ENCODE measurements around the gene STK10. TPM values are rescaled to one million over a fixed set of nuclear protein-coding genes. Genes with fewer than 3 reads are reported as not detected.

The STK10 gene
- total and polyA plus RNA-seq, 9 of the 15 experiments (the other 6 are each of a cell fraction or from before 2014, with no cell fraction given), result 0.30 to 6.7 (median 2.4) TPM

DNA sequence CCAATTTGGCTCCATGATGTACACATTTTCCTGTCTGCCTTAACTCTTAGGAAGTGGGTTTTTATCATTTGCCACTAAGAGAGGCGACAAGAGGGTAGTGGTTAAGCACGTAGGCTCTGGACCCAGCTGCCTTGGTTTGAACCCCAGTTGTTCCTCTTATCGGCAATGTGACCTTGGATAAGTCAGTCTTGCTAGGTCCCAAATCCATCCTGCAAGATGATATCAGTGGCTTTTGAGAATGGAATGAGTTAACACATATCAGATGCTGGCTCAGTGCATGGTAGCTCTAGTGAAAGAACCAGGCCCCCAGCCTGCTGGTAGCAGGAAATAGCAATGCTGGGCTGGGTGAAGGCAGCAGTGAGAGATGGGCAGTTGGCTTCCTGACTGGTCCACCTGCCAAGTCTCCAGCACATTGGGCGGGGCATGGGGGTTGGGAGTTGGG is 72.5 kb downstream of the STK10 start:
- Histone ChIP-seq H3K79me2 (ENCODE audit: control insufficient read depth, insufficient read depth, low read length) (no peaks in the 10 kb centered on the region), H3K4me1 (replicated peaks in 1 of 2; ENCODE audit: control insufficient read depth in 2 of 2, insufficient read depth in 2 of 2, low read length in 2 of 2) (peaks cover 21 to 29% of the 10 kb centered on the region in 2 experiments; a peak in 4 of 5 replicates), H3K4me2 (ENCODE audit: insufficient read depth, low read length) (no peak overlapping the region), H3K9me1 (ENCODE audit: control insufficient read depth, insufficient read depth, low read length) (no peaks in the 10 kb centered on the region), H3K27me3 (ENCODE audit: control insufficient read depth in 2 of 2, insufficient read depth in 2 of 2, low read length in 2 of 2) (no peaks in the 10 kb centered on the region), H2AFZ (ENCODE audit: low read depth, low read length) (no peak overlapping the region), H4K20me1 (replicated peaks; ENCODE audit: control insufficient read depth, insufficient read depth, low read length) (no peaks in the 10 kb centered on the region), H3K27ac (ENCODE audit: extremely low read depth, low read depth, low read length) (no peak overlapping the region), H3K9ac (ENCODE audit: insufficient read depth in 1 of 2, low read depth in 2 of 2, low read length in 2 of 2) (no peak overlapping the region), H3K4me3 (no peak overlapping the region), H3K9me3 (replicated peaks; ENCODE audit: control insufficient read depth, insufficient read depth, low read depth, low read length) (no peaks in the 10 kb centered on the region), H3K36me3 (ENCODE audit: control insufficient read depth, insufficient read depth, low read length) (no peaks in the 10 kb centered on the region)
- no peak for FAIRE-seq
- no peak for DNase-seq (ENCODE audit: extremely low read depth in 1 of 4, low spot score in 3 of 4)
- 82% methylated on average over 4 of the region's 4 CpGs for WGBS (ENCODE audit: insufficient coverage, low coverage, missing lambda C conversion rate)
- intact Hi-C loops (cut with micrococcal nuclease) (no loop called here), in situ Hi-C loops (cut with MboI) (loop anchor here (10.0 kb wide), 1 partner anchor 249 kb away; no protein-coding TSS in a partner anchor)
- ATAC-seq, result no peak
- no TSS peak for BruUV-seq (replicated peaks)
- CTCF ChIA-PET (ENCODE audit: low intra/inter-chr PET ratio), result no interaction called here
- POLR2A ChIA-PET, result no interaction called here
- TF ChIP-seq, protein P1, sequence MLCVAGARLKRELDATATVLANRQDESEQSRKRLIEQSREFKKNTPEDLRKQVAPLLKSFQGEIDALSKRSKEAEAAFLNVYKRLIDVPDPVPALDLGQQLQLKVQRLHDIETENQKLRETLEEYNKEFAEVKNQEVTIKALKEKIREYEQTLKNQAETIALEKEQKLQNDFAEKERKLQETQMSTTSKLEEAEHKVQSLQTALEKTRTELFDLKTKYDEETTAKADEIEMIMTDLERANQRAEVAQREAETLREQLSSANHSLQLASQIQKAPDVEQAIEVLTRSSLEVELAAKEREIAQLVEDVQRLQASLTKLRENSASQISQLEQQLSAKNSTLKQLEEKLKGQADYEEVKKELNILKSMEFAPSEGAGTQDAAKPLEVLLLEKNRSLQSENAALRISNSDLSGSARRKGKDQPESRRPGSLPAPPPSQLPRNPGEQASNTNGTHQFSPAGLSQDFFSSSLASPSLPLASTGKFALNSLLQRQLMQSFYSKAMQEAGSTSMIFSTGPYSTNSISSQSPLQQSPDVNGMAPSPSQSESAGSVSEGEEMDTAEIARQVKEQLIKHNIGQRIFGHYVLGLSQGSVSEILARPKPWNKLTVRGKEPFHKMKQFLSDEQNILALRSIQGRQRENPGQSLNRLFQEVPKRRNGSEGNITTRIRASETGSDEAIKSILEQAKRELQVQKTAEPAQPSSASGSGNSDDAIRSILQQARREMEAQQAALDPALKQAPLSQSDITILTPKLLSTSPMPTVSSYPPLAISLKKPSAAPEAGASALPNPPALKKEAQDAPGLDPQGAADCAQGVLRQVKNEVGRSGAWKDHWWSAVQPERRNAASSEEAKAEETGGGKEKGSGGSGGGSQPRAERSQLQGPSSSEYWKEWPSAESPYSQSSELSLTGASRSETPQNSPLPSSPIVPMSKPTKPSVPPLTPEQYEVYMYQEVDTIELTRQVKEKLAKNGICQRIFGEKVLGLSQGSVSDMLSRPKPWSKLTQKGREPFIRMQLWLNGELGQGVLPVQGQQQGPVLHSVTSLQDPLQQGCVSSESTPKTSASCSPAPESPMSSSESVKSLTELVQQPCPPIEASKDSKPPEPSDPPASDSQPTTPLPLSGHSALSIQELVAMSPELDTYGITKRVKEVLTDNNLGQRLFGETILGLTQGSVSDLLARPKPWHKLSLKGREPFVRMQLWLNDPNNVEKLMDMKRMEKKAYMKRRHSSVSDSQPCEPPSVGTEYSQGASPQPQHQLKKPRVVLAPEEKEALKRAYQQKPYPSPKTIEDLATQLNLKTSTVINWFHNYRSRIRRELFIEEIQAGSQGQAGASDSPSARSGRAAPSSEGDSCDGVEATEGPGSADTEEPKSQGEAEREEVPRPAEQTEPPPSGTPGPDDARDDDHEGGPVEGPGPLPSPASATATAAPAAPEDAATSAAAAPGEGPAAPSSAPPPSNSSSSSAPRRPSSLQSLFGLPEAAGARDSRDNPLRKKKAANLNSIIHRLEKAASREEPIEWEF (CRISPR knock-in tag; IDR thresholded peaks at IDR 0.05), result no peak
- TF ChIP-seq SMAD2 (IDR thresholded peaks at IDR 0.05; ENCODE audit: low read depth, low read length) (no peak), TRIM24 (IDR thresholded peaks at IDR 0.05) (no peak), L3MBTL2 (IDR thresholded peaks at IDR 0.05) (no peak)
- TF ChIP-seq, protein P2, sequence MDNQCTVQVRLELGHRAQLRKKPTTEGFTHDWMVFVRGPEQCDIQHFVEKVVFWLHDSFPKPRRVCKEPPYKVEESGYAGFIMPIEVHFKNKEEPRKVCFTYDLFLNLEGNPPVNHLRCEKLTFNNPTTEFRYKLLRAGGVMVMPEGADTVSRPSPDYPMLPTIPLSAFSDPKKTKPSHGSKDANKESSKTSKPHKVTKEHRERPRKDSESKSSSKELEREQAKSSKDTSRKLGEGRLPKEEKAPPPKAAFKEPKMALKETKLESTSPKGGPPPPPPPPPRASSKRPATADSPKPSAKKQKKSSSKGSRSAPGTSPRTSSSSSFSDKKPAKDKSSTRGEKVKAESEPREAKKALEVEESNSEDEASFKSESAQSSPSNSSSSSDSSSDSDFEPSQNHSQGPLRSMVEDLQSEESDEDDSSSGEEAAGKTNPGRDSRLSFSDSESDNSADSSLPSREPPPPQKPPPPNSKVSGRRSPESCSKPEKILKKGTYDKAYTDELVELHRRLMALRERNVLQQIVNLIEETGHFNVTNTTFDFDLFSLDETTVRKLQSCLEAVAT (IDR thresholded peaks at IDR 0.05), result no peak
- TF ChIP-seq, protein P3, sequence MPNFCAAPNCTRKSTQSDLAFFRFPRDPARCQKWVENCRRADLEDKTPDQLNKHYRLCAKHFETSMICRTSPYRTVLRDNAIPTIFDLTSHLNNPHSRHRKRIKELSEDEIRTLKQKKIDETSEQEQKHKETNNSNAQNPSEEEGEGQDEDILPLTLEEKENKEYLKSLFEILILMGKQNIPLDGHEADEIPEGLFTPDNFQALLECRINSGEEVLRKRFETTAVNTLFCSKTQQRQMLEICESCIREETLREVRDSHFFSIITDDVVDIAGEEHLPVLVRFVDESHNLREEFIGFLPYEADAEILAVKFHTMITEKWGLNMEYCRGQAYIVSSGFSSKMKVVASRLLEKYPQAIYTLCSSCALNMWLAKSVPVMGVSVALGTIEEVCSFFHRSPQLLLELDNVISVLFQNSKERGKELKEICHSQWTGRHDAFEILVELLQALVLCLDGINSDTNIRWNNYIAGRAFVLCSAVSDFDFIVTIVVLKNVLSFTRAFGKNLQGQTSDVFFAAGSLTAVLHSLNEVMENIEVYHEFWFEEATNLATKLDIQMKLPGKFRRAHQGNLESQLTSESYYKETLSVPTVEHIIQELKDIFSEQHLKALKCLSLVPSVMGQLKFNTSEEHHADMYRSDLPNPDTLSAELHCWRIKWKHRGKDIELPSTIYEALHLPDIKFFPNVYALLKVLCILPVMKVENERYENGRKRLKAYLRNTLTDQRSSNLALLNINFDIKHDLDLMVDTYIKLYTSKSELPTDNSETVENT (CRISPR knock-in tag; IDR thresholded peaks at IDR 0.05), result no peak
- TF ChIP-seq, protein P4, sequence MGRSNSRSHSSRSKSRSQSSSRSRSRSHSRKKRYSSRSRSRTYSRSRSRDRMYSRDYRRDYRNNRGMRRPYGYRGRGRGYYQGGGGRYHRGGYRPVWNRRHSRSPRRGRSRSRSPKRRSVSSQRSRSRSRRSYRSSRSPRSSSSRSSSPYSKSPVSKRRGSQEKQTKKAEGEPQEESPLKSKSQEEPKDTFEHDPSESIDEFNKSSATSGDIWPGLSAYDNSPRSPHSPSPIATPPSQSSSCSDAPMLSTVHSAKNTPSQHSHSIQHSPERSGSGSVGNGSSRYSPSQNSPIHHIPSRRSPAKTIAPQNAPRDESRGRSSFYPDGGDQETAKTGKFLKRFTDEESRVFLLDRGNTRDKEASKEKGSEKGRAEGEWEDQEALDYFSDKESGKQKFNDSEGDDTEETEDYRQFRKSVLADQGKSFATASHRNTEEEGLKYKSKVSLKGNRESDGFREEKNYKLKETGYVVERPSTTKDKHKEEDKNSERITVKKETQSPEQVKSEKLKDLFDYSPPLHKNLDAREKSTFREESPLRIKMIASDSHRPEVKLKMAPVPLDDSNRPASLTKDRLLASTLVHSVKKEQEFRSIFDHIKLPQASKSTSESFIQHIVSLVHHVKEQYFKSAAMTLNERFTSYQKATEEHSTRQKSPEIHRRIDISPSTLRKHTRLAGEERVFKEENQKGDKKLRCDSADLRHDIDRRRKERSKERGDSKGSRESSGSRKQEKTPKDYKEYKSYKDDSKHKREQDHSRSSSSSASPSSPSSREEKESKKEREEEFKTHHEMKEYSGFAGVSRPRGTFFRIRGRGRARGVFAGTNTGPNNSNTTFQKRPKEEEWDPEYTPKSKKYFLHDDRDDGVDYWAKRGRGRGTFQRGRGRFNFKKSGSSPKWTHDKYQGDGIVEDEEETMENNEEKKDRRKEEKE (IDR thresholded peaks at IDR 0.05; ENCODE audit: borderline replicate concordance in 1 of 2, control insufficient read depth in 1 of 2, low read depth in 2 of 2, low read length in 1 of 2), result no peak
